ENCODE results near the gene TEX14. TPM values are rescaled to one million over a fixed set of nuclear protein-coding genes. Genes with fewer than 3 reads are reported as not detected.

Gene TEX14
- total RNA-seq, 1 experiment from 2014 or later, result not detected

DNA sequence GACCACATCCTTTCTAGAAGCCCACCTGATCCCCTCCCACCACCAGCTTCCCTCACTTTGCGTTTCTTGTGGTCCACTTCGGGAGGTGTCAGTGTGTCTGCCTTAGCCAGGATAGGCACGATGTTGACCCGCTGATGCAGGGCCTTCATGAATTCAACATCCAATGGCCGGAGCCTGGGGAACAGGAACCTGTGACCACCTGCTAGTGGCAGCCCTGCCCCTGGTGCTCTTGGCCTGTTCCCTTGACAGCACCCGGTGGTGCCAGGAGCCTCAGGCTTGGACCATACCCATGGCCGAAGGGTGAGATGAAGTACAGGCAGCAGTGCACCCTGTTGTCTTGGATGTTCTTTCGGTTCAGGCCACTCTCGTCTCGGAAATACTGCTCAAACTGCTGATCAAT lies 170.2 kb downstream of the TEX14 start:
- DNase-seq (ENCODE audit: low read depth), result no peak

DNA sequence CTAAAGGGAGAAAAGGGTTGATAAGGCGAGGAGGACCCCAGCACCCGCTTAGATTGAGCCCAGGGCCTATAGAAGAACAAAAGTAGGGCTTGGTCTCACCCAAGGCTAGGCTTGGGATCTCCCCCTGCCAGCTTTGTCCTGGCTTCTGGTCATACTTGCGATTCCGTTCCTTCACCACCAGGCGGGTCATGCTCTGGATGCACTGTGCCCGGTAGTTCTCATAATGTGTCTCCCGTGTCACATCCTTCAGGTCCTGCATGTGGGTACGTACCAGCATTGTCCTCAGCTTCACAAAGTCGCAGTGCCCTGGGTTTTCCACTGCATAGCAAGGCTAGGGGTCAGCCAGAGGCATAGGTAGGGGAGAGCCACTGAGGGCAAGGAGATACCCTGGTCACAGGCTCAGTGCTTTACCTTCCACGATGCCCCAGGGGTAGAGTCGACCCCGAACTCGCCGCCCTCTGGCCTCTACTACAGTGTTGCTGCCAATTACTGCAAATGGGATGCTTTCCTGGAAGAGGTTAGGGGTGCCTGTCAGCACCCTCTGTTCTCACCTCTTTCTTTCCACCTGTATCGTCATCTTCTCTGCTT lies 170.9 kb downstream of the TEX14 start:
- no peak for DNase-seq (ENCODE audit: low read depth)

DNA sequence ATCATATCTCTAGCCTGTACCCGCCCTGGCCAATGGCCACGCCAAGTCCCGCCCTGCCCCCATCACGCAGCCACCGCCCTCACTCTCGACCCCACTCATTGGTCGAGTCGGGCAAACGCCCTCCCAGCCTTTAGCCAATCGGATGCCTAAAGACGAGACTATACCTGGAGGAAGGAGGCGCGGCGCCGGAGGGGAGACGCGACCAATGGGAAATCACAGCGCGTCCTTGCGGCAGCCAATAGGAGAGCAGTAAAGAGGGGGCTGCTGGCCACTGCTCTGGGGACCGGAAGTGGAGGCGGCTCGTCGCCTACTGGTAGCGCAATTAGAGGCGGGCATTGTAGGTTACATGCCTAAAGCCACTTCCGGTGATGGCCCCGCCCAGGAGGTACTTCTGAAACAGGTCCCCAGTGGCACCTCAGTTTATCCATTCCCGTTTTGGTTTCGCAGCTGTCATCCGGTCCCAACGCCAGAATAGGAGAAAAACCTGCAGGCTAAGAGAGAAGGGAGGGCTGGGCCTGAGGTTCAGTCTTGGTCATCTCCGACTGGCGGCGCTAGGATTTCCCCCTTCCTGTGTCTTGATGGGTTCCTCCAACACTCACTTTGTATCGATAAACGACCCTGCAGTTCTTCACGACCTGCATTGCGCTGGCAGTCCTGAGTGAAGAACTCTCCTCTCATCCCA lies 173.8 kb downstream of the TEX14 start:
- peak; percentile 99 for DNase-seq (ENCODE audit: low read depth)

DNA sequence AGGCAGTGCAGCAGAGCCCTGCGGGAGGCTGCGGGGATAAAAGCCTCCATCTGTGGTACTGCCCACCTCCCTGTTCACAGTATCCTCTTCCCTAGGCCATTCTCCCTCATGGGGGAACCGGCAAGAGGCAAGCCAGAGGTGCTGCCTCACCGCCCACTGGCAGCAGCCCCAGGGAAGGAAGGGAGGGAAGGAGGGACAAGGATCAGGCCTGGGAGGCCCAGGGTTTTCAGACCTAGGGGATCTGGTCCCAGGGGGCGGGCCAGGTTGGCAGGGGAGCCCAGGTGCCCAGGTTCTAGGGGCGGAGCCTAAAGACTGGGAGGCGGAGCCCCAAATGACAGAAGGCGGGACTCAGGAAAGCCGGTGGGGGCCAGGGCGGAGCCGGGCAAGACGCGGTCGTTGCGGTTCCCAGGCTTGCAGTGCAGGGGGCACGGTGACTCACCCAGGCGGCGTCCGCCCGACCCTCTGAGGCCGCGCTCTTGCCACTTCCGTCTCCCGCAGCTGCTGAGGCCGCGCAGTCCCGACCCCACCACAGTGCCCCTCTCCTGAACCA lies 174.4 kb downstream of the TEX14 start:
- no peak for DNase-seq (ENCODE audit: low read depth)

DNA sequence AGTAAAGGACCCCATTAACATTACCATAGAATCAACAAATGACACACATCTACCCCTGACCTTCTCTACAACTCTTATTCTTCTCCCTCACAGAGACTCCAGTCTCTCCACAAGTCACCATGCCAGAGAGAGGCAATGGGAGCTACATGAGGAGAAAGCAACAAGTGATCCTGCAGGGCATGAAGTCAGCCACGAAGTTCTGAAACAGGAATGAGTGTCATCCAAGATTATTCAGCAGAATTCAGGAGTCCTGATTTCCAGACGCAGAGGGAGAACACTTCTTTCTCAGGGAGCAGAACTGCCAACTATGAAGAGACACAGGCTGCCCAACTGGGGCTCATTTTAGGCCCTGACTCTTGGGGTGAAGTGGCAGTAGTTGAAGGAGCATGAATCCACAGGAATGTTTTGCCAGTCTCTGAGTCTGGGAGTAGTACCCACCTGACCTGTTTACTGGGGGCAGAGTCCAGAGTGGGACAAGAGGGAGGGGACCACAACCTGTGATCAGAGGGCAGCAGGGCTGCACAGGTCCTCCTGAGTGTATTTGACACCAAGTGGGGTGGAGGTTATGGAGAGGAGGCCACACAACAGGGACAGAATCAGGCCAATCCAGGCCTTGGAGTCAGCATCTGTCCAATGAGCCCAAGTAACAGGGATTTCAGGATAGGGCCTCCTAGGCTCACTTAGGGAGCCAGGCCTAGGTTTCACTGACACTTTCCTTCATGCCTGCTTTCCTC lies 175.0 kb downstream of the TEX14 start:
- DNase-seq (ENCODE audit: low read depth), result no peak

DNA sequence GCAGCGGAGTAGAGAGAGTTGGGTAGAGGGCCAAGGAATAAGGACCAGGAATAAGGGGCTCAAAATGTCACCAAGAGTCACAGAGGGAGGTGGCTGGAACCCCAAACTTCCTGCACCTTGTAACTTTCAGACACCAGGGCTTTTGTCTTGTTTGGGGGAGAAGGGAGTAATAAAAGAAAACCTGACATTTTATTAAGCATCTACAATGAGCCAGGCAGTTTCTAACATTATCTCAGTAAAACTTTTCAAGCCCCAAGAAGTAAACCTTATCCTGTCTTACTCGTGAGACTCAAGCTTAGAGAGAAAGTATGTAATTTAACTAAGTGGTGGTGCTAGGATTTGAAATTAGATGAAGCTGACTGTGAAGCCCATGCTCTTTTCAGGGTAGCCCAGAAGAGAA lies 176.6 kb downstream of the TEX14 start:
- DNase-seq (ENCODE audit: low read depth), result no peak

DNA sequence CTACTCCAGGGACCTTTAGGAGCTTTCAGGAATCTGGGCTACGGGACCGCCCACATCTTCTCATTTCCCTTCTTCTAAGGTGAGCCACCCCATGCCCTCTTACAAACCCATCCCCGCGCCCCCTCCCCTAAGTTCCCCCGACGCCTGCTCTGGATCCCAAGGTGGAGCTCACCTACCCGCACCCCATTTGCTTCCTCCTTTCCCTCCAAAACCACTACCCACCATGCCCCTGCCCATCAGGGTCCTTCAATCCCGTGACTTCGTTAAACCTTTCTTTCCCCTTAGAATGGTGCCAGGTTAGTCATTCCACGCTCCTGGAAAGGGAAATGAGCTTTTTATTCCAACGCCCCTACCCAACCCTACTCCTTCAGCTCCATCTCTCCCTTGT lies 177.1 kb downstream of the TEX14 start:
- no peak for DNase-seq (ENCODE audit: low read depth)

DNA sequence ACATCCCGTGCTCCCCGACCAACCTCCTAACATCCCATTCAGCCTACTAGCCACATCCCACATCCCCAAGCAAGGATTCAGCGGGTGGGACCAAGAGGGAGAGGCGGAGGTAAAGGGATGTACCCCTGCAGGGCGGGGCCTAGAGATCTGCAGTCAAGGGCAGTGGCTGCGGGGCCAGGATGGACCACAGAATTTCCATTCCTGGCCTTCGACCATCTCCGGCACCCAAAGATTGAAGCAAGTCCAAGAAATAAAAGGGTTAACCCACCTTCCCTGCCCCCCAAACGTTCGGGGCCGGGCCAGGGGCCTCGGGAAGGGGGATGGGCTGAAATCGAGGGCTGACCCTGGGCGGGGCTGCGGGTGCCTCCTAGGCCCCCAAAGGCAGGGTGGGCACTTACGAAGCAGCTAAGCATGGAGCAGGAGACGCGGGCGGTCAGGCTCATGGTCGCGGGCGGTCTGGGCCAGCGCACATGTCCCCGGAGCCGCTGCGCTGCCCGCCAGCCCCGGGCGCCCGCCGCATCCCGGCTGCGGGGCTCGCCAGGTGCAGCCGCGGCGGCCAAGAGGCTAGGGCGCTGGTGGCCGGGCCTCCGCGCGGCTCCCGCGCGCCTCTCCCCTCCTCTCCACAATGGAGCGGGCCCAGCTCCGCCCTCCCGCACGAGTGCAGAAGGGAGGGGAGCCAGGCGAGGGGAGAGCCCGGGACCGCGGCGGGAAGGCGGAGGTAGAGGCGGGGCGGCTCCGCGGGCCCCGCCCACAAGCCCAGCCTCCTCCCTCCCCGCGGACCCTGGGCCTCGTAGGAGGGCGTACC lies 177.7 kb downstream of the TEX14 start, which contains the start of gene MTMR4:
MTMR4 (minus strand) TSS at position 674 of the 805 bp plus-strand sequence; CDS start at position 443, 231 bp downstream.
- DNase-seq (ENCODE audit: low read depth), result peak; percentile 79

DNA sequence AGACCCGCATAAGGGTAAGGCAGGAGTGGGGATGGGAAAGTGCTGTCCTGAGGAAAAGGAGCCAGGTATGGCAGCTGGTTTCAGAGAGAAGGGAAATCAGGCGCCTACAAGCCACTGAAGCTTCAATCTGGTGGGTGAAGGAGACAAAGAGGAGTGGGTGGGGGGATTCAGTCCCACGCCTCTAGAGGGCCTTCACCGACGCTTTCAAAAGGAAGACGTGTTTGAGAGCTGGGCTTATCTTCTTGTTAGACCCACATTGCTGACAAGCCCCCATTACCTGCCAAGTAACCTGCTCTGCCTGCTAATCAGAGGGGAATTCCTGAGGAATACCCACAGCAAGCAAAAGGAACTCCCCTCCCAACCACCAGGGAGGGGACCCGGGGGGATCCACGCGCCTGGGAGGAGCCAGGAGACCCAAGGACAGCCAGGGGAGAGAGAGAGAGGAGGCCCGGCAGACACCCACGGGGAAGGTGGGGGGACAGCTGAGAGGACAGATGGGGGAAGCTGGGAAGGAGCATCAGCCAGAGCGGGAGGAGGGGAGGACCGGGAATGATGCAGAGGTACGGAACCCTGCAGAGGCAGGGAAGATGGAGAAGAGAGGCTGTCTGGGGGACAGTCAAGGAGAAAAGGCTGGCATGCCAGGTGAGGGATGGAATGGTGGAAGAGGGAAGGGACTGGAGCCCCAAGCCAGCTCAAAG lies 178.4 kb downstream of the TEX14 start:
- DNase-seq (ENCODE audit: low read depth), result no peak

DNA sequence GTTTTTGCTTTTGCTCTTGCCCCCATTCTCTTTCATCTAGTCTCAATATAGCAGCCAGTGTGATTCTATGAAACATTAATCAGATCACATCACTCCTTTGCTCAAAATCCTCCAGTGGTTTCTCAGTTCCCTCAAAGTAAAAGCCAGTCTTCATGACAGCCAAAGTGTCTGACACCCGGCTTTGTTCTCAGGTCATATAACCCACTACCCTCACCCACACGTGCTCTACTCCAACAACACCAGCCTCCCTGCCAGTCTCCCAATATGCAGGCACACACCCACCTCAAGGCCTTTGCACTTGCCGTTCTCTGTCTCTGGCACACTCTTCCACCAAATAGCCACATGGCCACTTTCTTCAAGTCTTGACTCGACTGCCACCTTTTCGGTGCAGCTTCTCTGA lies 181.8 kb downstream of the TEX14 start:
- no peak for DNase-seq (ENCODE audit: low read depth)

DNA sequence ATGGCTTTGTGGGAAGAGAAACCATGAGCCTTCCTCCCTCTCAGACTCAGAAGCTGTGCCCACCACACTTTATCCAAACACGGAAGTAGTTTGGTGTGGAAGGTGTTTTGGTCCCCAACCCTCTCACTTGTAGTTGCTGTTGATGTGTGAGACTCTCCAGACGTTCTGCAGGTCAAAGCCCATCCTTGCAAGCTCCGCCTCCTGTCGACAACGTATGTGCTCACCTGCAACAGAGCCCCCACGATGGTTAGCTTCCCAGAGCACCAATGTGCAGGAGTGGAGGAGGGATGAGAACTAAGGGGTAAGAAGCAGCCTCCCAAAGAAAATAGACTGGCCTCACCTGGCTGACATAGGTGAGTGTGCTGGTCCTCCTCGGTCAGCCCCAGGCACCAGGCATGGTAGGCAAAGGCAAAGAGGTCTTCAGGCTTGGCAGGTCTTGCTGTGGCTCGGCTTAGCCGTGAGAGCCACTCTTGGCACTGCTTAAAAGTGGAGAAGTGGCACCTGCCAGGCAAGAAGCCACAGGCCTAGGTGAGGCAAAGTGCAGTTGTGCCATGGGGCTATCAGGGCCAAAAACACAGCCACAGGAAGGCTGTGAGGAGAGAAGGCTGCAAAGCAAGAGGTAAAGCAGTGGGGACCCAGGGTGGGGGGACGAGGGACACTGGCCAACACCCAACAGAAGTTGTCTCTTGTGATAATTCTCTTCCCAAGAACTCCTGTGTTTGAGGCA lies 183.3 kb downstream of the TEX14 start:
- DNase-seq (ENCODE audit: low read depth), result no peak

DNA sequence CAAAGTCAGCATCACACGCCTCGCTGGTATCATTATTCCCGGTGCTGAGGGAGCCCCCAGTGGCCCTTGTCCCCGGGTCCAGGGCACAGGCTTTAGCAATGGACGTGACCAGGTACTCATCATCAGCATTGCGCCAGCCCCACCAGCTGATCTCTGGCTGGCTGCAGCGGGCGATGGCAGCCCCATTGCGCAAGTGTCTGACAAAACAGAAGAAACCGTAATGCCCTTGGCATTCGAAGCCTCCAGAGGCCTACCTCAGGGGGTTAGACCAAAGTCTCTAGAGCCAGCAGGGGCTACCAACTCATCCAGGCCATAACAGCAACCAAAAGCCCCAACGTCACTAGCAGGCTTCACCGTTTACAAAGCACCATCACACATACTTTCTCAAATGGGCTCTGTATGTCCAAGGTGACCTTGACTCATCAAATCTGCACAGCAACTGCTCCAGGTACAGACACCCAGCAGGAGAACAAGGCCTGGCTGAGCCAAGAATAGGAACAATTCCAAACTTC lies 184.7 kb downstream of the TEX14 start:
- DNase-seq (ENCODE audit: low read depth), result no peak

Other genes with a start within 250 kb of the TEX14 start
- 0.06 TPM in 1 of 2 replicates, not detected in the other for gene HSF5, start 203.6 kb downstream of the TEX14 start, total RNA-seq (2014; rRNA removed; shearing (Covaris generic))
- 19.9 and 27.6 TPM in 2 replicates for gene MTMR4, start 177.4 kb downstream of the TEX14 start, total RNA-seq (2014; rRNA removed; shearing (Covaris generic))
- gene RAD51C, start 557 bp upstream of the TEX14 start, total RNA-seq (2014; rRNA removed; shearing (Covaris generic)), result 40.7 and 50.7 TPM in 2 replicates
- 2.1 and 2.5 TPM in 2 replicates for gene PPM1E, start 63.8 kb upstream of the TEX14 start, total RNA-seq (2014; rRNA removed; shearing (Covaris generic))

All from Daoy (cell line).